GM21515 (cell line): ENCODE data around the gene RAD51AP1.

Experiments
- ATAC-seq: cut with Tn5 transposase; IDR thresholded peaks from one replicate; pipeline ENCODE4 v1.9.1; 2021; ENCODE audit not compliant: unreplicated experiment

The RAD51AP1 gene

DNA sequence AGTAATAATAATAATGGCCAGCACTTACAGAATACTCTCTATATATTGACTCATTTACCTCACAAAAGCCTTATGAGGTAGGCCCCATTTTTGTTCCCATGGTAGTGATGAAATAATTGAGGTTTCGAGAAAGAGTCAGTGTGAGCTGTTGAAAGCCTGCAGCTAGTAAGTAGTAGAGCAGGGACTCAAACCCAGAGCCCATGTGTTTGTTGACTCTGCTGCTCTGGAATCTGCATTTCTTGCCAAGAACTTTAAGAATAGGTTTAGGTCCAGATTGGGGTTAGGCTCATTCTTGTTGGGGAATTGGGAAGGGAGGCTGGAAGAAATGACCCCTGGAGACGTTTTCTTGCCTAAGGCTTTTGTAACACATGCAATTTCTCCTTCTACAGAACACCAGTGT, 51.3 kb downstream of the RAD51AP1 start:
- no peak for ATAC-seq

DNA sequence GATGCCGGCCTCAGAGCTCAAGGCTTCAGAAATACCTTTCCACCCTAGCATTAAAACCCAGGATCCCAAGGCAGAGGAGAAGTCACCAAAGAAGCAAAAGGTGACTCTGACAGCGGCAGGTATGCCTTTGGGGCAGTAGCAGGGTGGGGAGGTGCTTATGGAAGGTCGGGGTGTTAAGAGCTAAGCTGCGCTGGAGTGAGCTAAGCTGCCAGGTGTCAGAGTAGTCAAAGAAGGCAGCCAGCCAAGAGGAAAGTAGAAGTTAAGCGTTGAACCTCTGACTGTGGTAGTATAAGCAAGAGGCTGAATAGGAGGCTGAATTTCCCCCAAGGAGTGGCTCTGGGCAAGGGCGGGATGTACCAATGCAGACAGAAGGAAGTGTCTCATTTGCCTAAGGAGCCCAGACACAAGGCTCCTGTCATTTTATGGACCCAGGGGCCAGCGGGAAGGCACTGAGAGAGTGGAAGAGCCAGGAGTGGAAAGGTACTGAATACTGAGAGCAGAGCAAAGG, 52.5 kb downstream of the RAD51AP1 start:
- no peak for ATAC-seq

- ATAC-seq: no peak
Measured at GRCh38 chr12:4595881-4596280, 57.2 kb downstream of the RAD51AP1 start.

DNA sequence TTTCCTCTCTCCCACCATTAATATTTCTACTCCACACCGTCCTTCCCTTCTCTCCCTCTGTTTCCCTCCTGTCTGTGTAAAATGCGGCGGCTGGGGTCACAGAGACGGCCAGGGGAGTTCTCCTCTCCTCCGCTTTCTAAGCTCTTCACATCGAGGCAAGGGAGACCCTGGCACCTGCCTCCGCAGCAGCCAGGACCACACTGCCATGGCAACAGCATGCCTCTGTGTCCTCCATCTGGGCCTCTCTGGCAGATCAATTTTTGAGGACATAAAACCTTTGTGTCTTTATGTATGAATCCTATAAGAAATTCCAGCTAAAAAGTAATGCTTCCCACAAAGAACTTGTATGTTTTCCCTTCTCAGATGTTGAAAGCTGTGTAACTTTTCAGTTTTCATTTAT, 64.7 kb downstream of the RAD51AP1 start:
- ATAC-seq: no peak

DNA sequence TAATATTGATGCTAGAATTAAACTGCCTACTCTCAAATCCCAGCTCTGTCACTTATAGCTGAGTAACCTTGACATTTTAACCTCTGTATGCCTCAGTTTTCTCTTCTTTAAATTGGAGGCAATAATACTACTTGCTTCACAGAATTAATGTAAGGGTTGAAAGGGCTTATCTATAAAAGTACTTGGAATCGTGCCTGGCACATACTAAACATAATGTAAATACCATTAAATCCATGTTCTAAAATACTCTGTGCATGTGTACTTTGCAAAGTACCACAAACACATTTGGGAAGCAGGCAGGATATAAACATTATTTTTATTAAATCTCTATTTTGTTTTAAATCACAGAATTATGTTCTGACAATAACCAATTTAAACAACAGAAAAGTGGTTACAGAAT, 65.3 kb downstream of the RAD51AP1 start:
- ATAC-seq: no peak

DNA sequence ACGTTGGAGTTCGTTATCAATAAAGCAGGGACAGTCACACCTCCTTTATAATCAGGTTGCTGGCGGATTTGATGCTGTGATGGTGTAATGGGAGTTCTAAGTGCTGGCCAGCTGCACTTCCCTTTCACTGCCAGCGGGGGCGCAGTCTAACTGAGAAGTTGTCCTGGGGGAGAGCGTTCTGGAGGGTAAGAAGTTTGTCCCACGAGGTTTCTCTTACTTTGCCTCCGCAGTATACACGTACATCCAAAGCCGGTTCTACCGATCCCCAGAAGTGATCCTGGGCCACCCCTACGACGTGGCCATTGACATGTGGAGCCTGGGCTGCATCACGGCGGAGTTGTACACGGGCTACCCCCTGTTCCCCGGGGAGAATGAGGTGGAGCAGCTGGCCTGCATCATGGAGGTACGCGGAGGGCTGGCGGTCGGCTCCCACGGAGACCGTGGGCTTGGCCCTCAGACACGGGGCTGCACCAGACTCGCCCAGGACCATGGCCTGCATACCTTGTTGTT, 66.0 kb downstream of the RAD51AP1 start:
- ATAC-seq: peak; percentile 96

DNA sequence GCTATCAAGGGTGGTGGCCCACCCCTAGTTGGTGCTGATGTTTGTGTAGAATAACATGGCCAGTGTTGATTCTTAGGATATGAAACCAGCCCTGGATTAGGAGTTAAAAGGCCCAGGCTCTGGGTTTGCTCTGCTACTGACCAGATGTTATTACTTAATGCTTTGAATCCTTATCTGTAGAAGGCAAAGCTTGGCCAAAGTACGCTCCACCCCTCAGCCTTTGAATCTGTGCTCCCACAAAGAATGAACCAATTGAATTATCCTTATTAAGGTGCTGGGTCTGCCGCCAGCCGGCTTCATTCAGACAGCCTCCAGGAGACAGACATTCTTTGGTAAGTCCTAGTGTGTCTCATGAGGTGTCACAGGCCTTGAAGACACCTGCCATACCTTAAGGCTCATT, 68.4 kb downstream of the RAD51AP1 start:
- ATAC-seq: no peak

DNA sequence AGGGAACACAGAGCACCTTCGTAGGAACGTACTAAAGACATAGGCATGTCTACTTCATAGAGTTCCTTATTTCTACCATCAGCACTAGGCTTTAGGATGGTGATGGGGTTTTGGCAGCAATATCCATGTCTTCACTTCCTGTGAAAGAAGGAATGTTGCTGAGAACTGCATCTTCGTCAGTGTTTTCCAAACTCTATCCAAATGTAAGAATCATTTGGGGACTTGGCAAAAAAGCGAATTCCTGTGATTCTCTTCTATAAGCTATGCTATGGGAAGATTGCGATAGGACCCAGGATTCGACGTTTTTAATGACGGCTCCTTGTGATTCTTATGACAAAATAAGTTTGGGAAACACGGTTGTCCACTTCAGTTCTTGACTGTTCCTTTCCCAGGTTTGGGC, 70.4 kb downstream of the RAD51AP1 start:
- no peak for ATAC-seq
